Measurements from ENCODE around the gene SPRN.
"Not testable (repeated sequence)": the region's sequence is repeated elsewhere in the genome, so short reads cannot be mapped to it uniquely, and the experiment has no call there.

SPRN gene

DNA sequence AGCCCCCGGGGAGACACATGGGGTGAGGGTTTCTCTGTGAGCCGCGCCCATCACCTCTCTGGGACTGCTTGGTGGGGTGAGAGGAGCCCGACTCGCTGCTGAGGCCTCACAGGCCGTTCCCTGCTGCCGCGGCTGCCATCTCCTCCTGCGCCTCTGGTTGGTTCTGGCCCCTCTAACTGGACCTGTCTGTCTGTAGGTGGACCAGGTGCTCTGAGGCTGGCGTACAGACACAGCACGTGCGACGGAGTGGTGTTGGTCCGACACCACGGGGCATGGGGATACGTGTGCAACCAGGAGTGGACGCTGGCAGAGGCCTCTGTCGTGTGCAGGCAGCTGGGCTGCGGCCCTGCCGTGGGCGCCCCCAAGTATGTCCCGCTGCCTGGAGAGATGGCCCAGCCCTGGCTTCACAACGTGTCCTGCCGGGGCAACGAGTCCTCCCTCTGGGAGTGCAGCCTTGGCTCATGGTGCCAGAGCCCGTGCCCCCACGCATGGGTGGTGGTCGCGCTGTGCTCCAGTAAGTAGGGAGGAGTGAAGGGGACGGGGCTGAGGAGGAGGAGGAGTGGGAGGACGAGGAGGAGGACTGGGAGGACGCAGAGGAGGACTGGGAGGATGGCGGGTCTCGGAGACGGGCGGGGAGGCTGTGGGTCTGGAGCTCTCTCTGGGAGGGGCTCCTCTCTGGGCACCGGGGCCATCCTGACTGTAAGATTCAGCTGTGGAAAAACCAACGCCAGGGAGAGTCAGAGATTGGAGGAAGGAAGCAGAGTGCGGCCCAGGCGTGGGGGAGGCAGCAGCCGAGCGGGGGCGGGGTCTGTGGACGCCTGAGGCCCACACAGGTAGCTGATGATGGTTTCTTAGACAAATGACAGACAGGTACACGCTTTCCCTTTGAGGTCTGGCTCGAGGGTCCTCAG lies 31.9 kb upstream of the SPRN start:
- no peak for DNase-seq

DNA sequence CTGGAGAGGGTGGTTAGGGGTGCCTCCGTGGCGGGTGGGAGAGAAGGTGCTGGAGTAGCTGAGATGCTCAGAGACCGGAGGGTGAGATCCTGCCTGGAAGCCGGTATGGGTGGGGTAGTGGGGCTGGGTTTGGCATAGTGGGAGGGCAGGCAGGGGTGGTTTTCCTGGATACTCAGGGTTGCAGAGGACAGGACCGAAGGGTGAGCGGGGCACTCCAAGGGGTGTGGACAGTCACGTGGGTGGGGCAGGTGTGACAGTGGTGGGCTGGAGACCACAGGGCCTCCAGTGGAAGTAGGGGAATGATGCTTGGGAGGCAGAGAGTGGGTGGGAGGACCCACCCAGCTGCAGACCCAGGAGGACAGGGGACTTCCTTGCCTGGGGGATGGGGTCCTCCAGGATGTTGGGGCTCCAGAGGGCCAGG lies 31.2 kb upstream of the SPRN start:
- DNase-seq = no peak

DNA sequence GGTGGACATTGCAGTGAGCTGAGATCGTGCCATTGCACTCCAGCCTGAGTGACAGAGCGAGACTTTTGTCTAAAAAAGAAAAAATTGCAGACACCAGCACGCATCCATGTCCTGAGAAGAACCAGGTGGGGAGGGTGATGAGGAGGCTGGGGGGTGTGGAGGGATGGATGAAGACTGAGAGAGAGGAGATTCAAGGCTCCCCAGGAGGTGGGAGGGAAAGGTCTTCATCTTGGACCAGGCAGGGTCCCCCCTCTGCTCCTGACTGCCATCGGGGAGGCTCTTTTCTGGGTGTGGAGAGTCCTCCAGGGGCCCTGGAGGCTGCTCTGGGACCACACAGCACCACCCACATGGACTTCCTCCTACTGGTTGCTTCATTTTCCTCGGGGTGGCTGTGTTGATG lies 30.8 kb upstream of the SPRN start:
- DNase-seq = no peak

DNA sequence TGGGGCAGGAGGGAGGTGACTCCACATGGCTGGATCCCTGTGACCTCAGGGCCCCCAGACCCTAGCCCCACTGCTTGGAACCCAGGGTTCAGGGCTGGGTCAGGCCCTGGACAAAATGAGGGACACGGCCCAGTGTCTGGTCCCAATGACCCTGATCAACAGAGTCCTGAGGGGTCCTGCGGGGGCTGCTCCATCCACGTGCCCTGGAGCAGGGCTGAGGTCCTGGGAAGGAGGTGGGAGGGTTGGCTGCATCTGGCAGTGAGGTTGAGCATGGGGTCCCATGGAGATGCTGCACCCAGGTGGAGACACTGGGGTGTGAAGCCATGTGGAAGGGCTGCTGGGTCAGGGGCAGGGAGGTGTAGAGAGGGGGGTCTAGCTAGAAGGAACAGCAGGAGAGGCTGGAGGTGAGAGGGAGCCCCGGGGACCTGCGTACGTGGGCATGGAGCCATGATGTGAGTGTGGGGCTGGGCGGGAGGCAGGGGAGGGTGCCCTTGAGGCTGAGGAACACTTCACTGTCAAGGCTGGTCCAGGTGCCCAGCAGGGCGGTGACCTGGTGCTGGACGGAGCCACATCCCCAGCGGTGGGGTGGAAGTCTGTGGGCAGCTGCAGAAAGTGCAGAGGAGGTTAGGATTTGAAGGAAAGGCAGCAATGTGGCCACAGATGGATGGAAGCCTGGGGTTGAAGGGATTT lies 29.9 kb upstream of the SPRN start:
- DNase-seq = no peak

DNA sequence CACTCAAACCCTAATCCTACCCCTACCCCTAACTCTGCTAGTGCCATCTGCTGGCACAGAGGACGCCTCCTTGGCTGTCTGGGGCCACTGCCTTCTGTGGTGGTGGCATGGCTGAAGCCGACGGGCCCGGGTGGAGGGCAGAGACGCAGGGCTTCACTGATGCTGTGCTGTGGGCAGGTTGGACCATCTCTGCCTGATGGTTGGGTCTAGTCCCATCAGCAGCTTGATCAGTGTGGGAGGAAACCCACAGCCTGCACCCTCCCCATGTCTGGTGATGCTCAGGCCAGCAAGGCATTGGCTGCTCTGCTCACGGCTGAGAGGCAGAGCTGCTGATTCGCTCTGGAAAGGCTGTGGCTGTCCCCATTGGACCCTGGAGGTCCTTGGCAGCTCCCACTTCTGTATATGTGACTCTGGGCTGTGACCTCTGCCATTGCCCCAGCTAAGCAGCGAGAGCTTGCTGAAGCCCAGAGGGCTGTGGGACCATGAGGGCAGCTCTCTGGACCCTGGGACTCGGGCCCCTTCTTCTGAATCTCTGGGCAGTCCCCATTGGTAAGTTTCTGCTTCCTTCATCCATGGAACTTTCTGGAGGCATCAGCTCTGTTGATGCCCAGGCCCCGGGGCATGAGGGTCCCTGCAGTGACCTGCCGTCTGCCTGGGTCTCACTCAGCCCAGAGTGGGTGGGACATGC lies 29.2 kb upstream of the SPRN start, which contains the start of gene SCART1:
TSS of gene SCART1 (plus strand) at position 430 of the 688 bp plus-strand sequence. CDS start at position 483, 53 bp downstream.
- DNase-seq = no peak

DNA sequence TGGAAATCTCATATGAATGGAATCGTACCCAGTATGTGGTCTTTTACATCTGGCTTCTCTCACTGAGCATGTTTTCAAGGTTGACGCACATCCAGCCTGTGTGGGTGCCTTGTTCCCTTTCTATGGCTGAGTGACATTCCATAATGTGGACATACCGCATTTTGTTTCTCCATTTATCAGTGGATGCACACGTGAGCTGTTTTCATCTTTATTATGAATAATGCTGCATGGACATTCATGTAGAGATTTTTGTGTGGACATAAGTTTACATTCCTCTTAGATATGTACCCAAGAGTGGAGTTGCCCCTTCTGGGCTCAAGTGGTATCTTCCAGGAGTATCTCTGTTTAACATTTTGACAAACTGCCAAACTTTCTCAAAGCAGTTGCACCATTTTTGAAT lies 28.0 kb upstream of the SPRN start:
- DNase-seq = no peak

DNA sequence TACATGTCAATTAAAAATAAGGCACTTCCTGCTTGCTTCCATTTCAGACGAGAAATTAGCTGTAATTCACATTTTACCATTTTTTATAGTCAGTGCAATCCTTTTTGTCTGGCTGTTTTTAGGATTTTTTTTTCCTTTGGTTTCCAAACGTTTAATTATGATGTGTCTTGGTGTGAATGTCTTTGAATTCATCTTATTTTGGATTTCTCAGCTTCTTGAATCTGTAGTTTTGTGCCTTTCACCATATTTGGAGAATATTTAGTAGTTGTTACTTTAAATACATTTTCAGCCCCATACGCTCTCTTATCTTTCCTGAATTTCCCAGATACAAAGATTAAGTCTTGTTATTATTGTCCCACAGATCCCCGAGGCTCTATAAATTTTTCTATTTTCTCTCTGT lies 26.9 kb upstream of the SPRN start:
- DNase-seq = no peak

DNA sequence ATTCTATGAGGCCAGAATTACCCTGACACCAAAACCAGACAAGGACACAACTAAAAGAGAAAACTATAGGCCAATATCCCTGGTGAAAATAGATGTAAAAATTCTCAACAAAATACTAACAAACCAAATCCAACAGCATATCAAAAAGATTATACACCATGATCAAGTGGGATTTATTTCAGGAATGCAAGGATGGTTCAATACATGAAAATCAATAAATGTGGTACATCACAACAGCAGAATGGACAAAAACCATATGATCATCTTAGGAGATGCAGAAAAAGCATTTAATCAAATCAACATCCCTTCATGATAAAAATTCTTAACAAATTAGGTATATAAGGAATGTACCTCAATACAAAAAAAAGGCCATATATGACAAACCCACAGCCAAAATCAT lies 23.7 kb upstream of the SPRN start:
- DNase-seq = no peak

DNA sequence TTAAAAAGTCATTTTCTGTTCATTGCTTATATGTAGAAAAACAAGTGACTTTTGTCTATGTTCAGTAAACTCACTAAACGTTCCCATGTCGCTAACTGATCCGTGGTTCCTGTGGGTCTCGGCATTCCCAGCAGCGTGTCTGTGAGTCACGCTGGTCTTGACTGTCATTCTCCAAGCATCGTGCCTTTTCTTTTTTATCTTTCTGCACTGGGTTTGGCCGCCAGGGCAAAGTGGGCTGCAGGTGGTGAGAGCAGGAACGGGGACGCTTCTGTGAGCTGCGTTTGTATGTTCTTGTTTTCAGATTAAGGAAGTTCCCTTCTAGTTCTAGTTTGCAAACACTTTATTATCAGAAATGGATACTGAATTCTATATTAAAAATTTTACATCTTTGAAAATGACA lies 22.6 kb upstream of the SPRN start:
- DNase-seq = no peak

DNA sequence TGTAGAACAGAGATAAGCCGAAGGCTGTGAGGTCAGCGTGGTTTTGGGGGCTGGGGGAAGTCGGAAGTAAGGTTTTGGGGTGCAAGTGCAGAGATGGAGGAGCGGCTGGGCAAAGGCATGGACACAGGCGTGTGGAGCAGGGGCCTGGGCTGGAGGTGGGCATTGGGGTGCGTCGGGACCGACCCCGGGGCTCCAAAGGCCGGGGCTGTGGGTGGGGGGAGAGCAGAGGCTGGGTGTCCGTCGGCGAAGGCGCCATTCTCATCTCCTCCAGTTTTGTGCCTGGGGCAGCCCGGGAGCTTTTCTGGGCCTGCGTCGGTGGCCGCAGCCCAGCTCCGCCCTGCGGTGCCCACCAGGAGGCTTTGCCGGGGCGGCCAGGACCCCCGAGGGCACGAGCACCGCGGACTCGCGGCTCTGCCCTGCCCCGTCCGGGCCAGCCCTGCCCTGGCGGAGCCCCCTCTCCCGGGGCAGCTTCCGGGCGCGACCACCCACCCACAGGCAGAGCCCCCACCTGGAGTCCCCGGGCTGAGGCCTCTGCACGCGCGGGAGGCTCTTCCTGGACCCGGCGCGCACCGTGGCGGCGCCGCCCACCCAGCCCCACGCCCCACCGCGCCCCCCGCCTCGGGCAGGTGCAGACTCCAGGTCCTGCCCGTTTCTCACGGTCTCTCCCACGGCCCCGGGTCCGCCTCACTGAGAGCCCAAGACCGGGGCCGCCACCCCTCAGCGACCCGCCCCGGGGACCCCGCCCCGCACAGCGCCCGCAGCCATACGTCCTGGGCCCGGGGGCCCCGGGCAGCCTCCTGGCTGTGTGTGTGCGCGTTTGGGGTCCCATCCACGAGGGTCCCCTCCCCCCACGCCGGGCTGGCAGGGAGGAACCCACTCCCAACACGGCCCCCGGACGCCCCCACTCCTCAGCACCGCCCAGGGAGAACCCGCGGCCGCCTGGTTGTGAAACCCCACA lies 21.6 kb upstream of the SPRN start:
- no peak for DNase-seq

DNA sequence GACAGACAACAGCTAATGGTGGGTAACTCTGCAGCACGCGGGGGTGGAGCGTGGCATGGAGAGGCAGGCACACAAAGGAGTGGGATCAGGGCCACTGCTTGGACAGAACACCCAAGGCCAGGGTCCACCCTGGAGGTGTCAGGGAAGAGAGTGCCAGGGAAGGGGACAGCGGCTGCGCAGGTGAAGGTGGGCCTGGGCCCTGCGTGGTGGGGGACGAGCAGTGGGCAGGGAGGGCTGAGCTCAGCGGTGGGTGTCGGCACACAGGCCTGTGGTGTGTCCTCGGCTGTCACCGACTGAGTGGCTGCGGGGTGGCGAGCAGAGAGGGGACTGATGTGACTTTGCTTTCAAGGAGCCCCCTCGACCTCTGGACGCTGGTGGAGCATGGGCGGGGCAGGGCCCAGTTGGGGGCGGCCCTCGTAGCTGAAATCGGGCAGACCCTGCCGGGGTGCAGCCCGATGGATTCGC lies 20.9 kb upstream of the SPRN start:
- no peak for DNase-seq

DNA sequence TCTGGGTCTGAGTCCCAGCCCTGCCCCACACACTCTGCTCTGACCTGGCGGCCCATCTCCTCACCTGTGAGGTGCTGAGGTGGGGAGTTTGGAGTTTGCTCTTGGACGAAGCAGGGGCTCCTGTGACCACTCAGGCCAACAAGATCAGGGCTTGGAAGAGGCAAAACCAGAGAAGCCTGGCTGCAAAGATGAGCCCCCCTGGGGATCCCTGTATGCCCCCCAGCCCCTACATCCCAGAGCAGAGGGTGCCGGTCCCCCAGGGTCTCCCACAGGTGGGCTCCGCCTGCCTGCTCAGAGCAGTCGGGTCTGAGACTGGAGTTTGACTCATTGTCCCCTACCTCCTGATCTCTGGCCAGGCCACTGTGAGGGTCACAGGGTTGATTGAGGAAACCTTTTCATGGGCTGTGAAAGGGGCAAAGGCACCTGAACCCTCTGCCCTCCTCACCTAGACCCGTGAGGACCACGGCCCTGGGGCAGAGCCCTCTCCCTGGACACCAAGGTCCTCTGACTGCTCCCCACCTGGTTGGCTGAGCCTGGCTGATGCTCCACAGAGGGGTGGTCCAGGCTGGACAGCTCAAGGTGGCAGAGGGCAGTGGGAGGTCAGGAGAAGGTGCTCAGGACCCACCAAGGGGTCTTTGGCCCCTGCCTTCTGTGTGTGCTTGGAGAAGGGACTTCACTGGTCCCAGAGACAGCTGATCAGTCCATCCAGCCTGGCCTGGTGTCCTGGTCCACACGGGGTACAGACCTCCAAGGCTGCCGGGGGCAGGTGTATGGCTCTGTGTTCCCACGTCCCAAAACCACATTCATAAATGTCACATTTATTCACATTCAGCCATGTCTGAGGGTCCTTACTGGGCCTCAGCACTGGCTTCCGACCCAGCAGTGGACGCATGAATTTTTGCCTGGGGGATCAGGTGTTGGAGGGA lies 20.2 kb upstream of the SPRN start:
- DNase-seq = no peak

DNA sequence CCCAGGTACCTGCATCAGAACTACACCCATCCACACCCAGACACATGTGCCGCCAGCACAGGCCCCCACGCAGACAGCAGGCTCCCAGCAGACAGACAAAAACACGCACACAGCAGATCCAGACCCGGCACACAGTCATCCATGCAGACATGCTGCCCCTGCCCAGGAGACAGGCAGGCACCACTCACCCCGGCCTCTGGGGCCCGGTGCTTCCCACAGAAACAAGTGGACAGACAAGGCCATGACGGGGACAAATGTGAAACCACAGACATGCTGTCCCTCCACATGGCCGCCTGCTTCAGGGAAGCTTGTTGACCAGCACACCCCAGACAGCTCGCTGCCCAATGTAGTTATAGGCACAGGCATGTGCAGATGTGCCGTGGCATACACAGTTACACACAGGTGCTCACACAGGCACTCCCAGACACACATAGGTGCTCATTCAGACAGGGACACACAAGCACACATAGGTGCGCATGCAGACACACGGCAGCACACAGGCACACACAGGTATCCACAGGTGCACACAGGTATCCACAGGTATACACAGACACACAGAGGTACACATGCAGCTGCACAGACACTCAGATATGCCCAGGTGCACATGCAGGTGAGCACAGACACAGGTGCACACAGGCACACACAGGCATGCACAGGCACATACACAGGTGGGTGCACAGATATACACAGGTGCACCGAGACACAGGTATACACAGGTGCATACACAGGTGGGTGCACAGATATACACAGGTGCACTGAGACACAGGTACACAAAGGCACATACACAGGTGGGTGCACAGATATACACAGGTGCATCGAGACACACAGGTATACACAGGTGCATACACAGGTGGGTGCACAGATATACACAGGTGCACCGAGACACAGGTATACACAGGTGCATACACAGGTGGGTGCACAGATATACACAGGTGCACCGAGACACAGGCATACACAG lies 18.8 kb upstream of the SPRN start:
- DNase-seq = no peak

DNA sequence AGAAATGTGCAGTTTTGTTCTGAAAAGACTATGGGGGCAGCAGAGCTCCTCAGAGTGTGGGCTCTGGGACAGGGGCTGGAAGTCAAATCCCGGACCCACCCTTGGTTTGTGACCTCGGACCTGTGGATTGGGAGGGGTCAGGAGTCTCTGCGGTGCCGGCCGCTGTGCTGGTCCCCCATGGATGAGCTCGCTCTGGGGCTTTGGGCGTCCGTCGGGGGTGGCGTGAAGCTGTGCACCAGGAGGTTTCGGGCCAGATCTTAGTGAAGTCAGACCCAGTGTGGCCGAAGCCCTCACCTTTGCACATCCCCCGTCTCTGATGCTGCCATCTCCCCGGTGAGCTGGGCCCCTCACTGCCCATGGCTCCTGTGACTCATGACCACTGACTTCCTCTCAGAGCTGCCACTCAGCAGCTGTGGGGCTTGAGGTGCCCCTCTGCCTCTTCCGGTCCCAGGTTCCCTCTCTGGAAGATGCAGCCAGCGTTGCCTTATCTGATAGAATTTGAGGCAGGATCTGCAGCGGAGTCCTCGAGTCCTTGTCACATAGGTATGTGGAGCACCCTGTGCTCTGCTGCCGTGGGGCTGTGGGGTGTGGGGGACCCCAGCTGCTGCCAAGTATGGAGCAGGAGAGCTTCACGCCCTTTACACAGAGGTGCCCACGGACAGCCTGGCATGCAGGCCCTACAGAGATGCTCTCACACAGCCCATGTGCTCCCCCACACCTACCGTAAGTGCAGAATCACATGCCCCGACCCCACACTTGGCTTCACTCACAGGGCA lies 18.0 kb upstream of the SPRN start:
- DNase-seq = no peak

DNA sequence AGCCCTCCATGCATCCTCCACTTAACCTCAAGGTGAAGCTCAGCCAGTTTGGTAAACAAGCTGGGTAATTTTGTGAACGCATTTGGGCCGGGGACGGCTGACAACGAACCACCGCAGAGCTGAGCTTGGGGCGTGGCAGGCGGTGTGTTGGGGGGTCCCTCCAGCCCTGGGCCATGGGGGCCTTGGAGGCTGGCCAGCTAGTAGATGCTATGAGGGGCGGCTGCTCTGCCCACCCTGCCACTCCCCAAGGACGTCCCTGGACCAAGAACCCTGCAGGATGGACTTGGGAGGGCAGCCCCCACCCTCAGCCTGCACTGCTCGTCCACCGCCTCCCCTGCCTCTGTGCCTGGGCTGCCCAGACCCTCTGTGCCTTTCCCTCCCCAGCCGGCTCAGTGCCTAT lies 17.4 kb upstream of the SPRN start:
- DNase-seq = no peak

DNA sequence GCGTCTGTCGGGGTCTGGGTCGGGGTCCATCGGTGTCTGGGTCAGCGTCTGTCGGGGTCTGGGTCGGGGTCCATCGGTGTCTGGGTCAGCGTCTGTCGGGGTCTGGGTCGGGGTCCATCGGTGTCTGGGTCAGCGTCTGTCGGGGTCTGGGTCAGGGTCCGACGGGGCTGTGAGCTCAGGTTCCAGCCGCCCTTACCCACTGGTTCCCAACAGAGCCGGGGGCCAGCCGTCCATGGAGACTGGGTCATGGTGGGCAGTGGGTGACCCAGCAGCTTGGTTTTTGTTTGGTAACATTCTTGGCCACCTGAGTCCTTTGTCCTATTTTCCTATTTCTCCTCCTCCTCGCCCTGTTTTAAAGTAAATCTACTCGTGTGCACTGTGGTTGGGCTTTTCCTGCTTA lies 16.9 kb upstream of the SPRN start:
- not testable (repeated sequence) for DNase-seq

DNA sequence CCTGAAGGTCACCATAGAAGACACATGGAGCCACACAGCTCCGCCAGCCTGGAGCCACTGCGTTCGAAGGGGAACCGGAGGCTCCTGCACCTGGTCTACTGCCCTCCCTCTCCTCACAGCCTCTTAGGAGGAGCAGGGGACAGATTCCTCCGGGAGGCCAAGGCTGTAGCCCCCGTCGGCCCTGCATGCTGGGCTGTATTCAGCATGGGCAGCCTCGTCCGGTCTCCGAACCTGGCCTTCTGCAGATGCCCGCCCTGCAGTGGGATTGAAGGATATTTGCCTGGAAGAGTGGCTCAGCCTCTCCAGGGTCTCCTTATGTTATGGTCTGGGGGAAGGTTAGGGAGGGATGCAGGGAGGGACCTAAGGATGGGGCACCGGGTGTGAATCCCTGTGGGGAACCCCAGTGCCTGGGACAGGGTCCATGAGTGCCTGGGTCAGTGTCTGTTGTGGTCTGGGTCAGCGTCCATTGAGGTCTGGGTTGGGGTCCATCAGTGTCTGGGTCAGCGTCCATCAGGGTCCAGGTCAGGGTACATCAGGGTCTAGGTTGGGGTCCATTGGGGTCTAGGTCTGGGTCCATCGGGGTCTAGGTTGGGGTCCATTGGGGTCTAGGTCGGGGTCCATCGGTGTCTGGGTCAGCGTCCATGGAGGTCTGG lies 16.3 kb upstream of the SPRN start:
- no peak for DNase-seq
